Stimulated activated CD8-positive, alpha-beta memory T cell treated with anti-CD3 and anti-CD28 coated beads, Interleukin-2, amount 100 ng/mL, for 48 hours (primary cell): ENCODE data around the gene TOM1L2.

Source experiments
- DNase-seq, 2 donors: peaks; one replicate each; pipeline ENCODE4 v3.0.0-alpha.2; 2020; ENCODE audit warnings: low read depth in 2 of 2

TOM1L2 gene

GRCh38 chr17:17970699-17971430, 1.3 kb downstream of the TOM1L2 start:
- no peak for DNase-seq

- no peak for DNase-seq
These were observed 5.8 kb downstream of the TOM1L2 start for GRCh38 chr17:17966399-17966798.

- DNase-seq: no peak
These were observed 7.0 kb downstream of the TOM1L2 start for GRCh38 chr17:17965152-17965721.

GRCh38 chr17:17964710-17965109, 7.5 kb downstream of the TOM1L2 start:
- DNase-seq: no peak

- DNase-seq: no peak
These were observed 8.3 kb downstream of the TOM1L2 start for GRCh38 chr17:17963694-17964436.

GRCh38 chr17:17963066-17963465, 9.1 kb downstream of the TOM1L2 start:
- no peak for DNase-seq

- no peak for DNase-seq
These were observed 11.6 kb downstream of the TOM1L2 start for GRCh38 chr17:17960500-17961030.

GRCh38 chr17:17959520-17960361, 12.5 kb downstream of the TOM1L2 start:
- peak in 1 of 2 donors; percentile 18 for DNase-seq

GRCh38 chr17:17958982-17959381, 13.2 kb downstream of the TOM1L2 start:
- DNase-seq: no peak

- no peak for DNase-seq
These were observed 14.7 kb downstream of the TOM1L2 start for GRCh38 chr17:17957584-17957916.

- peak in 1 of 2 donors; percentile 17 for DNase-seq
These were observed 16.3 kb downstream of the TOM1L2 start for GRCh38 chr17:17955790-17956341.

- DNase-seq: no peak
These were observed 18.1 kb downstream of the TOM1L2 start for GRCh38 chr17:17954079-17954478.

GRCh38 chr17:17952691-17953090, 19.5 kb downstream of the TOM1L2 start:
- no peak for DNase-seq

- no peak for DNase-seq
These were observed 20.7 kb downstream of the TOM1L2 start for GRCh38 chr17:17951524-17951923.

- DNase-seq: no peak
These were observed 21.4 kb downstream of the TOM1L2 start for GRCh38 chr17:17950806-17951205.

GRCh38 chr17:17950347-17950746, 21.9 kb downstream of the TOM1L2 start:
- no peak for DNase-seq

- DNase-seq: no peak
These were observed 24.2 kb downstream of the TOM1L2 start for GRCh38 chr17:17947966-17948365.

GRCh38 chr17:17947309-17947708, 24.9 kb downstream of the TOM1L2 start:
- no peak for DNase-seq

- no peak for DNase-seq
These were observed 26.1 kb downstream of the TOM1L2 start for GRCh38 chr17:17946093-17946492.

GRCh38 chr17:17944743-17945142, 27.5 kb downstream of the TOM1L2 start:
- no peak for DNase-seq

- DNase-seq: no peak
These were observed 28.0 kb downstream of the TOM1L2 start for GRCh38 chr17:17944242-17944641.
